Measurements from ENCODE around the gene ARL8A.

ARL8A gene

DNA sequence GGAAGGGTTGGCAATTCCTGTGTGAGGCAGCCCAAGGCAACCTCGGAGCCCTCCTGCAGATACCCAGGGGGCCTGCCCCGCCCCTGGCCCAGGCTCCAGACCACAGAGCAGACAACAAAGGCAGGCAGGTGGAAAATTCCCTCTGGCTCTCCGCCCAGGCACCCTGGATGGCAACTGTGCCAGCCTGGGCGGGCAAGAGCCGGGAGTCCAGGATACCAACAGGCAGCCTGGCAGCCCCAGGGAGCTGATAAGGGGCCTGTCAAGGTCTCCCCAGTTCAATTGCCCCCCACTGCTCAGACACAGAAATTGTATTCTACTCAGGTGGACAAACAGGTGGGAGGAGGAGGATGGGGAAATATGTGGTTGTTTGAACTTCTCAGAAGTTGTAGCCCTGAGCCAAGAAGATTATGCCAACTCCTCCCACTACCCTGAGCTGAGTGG lies 37.2 kb downstream of the ARL8A start:
- intact Hi-C loops (cut with DNase I), result no loop called here
- DNase-seq, result no peak

DNA sequence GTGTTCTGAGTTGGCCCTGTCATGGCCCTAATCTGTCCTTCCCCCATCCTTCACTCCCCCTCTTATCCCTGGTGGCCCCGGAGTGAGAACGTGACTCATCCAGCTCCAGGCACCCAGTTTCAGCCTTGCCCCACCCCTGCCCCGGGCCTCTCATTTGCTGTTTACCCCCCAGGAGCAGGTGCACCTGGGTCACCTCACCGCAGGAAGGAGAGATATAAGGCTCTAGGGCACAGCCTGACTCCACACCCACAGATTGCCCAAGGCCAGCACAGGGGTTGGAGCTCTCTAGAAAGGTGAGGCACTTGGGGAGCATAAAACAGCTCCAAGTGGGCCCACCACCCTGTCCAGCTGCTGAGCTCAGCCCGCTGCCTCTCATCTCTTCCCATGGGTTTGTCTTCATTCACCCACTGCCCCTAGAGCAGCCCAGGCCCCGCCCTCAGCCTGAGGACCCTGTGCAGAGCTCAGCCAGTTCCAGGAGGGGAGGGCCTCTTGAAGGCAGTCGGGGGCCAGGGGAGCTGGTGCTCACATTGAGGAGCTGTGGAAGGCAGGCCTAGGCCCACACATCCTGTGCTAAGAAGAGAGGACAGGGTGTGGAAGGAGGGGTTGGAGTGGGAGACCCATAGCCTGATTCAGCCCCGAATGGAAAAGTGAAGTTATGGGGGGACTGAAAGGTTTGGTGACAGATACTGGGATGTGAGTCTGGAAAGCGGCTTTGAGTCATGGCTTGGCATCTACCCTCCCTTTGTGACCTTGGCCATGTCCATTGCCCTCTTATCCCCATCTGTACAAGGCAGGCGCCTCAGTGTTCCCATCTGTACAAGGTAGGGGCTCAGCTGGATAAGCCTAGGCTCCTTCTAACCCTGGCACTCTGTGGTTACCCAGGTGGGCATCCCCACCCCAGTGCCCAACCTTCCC lies 37.9 kb downstream of the ARL8A start:
- intact Hi-C loops (cut with DNase I), result no loop called here
- no peak for DNase-seq

DNA sequence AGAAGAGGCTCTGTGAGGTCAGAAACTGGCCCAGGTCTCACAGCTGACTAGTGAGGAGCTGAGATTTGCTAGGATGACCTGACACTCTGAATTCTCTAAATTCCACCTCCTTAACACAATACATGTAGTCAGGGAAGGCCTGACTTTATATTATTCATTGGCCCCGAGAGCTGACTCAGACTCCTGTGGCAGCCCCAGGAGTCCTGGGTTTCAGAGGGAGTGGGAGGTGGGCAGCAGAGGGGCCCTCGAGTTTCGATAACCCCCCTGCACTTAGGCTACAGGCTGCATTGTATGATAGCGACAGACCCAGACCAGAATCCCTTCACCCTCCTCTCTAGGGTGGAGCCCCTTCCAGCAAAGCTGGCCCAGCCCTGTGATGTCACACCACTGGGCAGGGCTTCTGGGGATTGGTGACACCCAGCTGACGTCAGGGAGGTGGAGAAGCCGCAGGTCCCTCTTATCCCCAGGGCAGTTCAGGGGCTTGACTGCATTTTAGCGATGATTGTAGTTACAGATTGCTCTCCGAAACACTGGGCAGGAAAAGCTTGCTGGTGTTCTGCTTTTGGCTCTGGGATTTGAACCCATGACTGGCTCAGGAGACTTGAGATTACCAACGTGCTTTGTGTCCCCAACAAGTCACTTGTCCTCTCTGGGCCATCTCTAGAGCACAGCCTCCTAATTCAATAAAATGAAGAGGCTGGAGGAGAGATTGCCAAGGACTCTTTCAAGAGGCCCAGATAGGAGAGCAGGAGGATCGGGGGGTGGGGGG lies 38.8 kb downstream of the ARL8A start:
- DNase-seq, result no peak
- intact Hi-C loops (cut with DNase I), result no loop called here

DNA sequence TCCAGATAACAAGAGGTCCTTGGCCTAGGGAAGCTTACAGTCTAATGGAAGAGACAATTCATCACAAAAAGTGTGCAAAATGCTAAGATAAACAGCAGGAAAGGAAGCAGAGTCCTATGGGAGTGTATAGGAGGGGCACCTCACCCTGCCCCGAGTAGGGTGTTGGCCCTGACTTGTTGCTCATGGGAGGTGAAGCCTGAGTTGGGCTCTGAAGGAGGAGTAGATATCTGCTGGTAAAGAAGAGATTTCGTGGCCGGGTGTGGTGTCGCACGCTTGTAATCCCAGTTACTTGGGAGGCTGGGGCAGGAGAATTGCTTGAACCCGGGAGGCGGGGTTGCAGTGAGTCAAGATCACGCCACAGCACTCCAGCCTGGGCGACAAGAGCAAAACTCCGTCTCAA lies 40.5 kb downstream of the ARL8A start:
- DNase-seq, result no peak
- intact Hi-C loops (cut with DNase I), result no loop called here

DNA sequence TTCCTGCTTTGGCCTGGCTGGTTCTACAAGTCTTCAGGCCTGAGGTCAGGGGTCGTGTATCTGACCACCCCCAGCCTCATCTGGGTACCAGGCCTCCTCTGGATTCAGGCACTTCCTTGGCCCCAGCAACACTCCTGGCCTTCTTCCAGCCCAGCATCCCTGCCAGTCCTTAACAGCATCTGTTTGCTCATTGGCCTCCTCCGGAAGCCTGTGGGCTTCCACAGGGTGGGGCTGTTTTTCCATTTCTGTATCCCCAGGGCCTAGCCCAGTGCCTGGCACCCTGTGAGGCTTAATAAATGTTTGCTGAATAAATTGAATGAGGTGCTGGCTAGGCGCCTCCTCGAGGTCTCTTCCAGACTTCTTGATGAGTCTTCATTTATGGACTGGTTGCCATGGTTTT lies 43.4 kb downstream of the ARL8A start:
- DNase-seq, result peak in 11 of 42 donors; percentile 15 to 68 (median 29)
- intact Hi-C loops (cut with DNase I), result no loop called here

DNA sequence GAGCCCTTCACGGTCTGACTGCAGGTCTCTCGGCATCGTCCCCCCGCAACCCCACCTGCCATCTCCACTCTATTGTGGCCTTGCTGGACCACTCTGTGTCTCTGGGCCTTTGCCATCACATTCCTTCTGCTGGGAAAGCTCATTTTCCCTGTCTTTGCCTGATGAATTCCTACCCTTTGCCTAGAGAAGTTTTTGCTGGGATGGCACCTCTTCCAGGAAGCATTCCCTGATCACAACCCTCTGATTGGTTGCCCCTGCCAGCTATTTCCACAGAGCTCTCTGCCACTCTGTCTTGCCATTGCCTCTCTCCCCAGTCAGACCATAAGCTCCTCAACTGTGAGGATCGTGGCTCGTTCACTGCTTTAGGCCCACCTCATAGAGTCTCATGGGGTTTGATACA lies 50.7 kb downstream of the ARL8A start:
- intact Hi-C loops (cut with DNase I), result no loop called here
- no peak for DNase-seq

DNA sequence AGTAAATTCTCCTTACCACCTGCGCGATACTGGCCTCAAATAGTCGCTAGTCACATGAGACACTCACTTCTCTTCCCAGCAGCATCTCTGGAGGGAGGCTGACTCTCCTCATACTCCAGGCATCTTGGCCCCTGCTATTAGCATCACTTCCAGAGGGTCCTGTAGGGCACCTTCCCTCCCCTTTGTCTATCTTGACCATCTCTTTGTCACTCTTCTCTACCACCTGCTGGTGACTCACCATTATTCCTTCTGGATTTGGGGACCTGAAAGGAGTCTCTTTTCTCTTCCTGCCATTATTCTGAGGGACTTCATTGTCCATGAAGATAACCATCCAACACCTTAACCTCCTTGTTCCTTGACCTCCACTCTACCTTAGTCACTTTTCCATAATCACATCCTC lies 53.5 kb downstream of the ARL8A start:
- intact Hi-C loops (cut with DNase I), result no loop called here
- DNase-seq, result no peak

DNA sequence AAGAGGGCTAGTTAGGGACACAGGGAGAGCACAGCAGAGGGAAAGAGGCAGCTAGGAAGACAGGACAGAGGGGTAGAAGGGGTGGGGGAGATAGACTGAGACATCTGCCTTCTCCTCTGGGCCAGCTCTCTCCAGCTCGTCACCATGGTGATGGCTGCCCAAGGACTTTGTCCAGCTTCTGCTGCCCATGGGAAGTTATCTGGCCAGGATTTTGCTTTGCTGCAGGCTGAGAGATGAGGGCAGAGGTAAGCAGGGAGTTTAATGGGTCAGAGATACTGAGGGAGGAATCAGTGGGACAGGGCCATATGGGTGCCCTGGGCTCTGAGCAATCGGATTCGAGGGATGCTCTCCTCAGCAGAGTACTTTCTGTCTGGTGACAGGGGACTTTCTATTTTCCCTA lies 56.3 kb downstream of the ARL8A start:
- DNase-seq, result peak in 29 of 42 donors; percentile 12 to 68 (median 36)
- intact Hi-C loops (cut with DNase I), result no loop called here

DNA sequence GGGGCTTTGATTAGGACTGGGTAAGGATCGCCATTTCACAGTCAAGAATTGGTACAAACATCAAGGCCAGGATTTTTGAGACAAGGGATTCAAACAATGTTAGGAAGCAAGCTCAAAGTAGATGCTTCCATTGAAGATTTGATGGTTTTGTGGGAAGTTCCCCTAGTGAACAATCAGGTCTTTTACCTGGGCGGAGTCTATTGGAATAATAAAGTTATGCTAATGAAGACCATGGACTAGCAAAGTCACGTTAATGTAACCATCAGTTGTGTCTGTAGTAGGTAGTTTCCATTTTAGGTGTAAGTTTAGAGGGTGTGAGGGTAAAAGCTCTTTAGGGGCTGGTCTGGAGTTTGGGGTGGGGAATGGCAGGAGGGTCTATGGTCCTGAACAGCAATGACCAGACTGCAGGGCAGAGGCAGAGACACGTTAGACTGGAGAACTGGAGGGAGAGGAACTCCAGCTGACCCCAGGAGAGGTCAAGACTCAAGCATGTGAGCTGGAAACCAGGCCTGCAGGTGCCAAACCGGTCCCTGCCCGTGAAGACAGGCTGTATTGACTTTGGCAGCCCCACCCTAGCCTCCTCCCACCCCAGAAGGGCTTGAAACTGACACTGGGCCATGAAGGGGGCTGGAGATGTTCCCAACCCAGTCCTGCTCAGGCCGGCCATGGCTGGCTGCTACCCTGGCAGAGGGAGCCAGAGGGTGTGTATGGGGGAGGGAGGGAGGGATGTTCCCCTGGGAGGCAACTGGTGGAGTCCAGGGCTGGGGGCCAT lies 57.8 kb downstream of the ARL8A start:
- DNase-seq, result peak in 5 of 42 donors; percentile 7 to 46 (median 28)
- intact Hi-C loops (cut with DNase I), result no loop called here

DNA sequence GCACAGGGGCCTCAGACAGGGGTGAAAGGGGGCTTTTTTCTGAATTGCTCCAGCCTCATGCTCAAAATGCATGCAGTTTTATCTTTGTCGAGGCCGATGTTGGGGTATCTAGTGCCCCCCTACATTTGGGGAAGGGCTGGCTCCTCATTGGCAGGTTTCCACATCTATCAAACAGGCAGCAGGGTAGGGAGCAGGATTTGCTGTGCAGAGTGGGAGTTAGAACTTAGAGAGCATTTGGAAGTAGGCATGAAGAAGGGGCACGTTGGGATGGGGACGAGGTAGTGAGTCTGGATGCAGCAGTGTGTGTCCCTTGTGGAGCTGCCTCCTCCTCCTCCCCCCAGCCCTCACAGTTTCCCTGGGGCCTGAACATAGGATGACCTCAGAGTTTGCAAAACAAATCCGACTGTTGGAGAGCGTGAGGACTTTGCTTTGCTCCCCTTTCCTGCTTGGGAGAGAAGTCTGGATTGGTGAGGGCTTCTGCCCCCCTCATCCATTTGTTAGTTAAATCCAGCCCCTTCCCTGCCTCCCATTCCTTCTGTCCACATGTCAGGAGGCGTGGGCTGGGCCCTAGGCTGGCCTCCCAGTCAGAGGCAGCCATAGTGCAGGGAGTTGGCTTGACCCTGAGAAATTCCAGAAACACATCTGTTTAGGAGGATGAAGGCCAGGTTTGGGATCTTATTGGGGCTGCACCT lies 58.7 kb downstream of the ARL8A start:
- DNase-seq, result peak in 41 of 42 donors; percentile 19 to 88 (median 67)
- intact Hi-C loops (cut with DNase I), result no loop called here

DNA sequence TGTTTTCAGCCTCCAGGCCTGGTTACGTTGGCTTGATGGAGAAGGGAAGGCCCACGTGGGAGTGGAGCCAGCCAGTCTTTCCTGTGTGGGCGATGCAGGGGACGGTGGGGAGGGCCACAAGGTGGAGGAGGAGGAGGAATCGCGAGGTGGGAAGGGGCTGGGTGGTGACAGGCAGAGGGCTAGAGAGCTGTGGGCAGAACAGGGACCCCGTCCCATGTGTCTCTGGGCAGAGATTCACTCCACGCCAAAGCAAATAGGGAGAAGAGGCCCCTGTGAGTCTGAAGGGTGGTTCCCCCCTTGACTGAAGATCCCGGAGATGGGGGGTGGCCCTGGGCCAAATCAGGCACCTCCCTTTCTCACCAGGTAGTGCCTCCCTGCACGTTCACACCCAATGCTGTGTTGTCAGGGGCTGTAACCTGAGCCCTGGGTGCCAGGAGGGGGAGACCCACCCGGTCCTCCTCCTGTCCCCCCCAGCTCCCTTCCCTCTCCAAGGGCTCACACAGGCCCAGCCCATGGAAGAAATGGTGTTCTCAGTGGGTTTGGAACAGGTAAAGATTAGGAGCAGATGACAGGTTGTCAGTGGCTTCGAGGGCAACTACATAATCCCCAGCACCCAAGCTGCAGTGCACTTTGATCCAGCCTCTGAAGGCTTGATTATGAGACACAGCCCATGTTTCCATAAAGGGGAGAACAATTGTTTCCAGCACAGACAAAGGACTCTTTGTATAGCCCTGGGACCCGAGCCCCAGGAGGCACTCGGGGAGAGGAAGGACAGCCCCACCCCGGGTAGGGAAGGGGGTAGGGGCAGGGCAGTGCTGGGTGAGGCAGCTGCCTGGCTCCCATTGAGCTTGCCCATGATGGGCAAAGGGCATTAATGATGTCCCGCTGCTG lies 59.5 kb downstream of the ARL8A start:
- intact Hi-C loops (cut with DNase I), result no loop called here
- DNase-seq, result peak; percentile 68 to 97 (median 90)
